GM19397 (cell line): Measurements from ENCODE around the gene CAMK4.

ENCODE experiments used
- ATAC-seq: cut with Tn5 transposase; IDR thresholded peaks from one replicate; pipeline ENCODE4 v1.9.1; 2021; ENCODE audit warnings: mild to moderate bottlenecking, moderate library complexity; ENCODE audit not compliant: unreplicated experiment

The CAMK4 gene

DNA sequence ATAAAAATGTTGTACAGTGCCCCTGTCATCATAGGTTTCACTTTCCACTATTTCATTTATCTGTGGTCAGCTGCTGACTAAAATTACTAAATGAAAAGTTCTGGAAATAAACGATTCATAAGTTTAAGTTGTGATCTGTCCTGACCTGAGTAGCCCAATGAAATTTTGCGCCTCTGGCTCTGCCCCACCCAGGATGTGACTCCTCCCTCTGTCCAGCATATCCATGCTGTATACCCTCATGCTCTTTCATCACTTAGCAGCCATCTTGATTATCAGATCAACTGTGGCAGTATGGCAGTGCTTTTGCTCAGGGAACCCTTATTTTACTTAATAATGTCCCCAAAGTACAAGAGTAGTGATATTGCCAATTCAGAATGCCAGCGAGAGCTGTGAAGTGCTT lies 190.9 kb downstream of the CAMK4 start:
- no peak for ATAC-seq

GRCh38 chr5:111422245-111422644 lies 198.1 kb downstream of the CAMK4 start:
- peak; percentile 69 for ATAC-seq

- ATAC-seq: no peak
Observed at GRCh38 chr5:111422747-111423720, 198.8 kb downstream of the CAMK4 start.

DNA sequence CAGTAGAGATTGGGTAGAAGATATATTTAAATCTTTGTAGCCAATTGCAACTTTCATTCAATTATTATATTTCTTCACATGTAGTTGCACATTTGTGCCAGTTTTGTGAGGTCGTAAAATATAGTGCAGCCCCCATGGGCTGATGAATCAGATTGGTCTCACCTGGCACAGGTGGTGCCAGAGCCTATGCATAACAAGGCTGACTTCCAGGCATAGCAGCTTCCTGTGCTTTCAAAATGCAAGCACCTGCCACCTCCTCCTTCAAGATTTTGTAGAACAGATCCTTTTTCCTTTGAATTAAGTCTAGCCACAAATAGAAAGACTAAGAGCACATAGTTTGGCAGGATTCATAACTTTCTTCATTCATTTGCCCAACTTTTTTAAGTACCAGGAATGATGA lies 201.0 kb downstream of the CAMK4 start:
- ATAC-seq: no peak

- ATAC-seq: no peak
Observed at GRCh38 chr5:111427762-111428161, 203.6 kb downstream of the CAMK4 start.

GRCh38 chr5:111432883-111433536 lies 208.8 kb downstream of the CAMK4 start:
- ATAC-seq: no peak

GRCh38 chr5:111434800-111435199 lies 210.6 kb downstream of the CAMK4 start:
- ATAC-seq: no peak

DNA sequence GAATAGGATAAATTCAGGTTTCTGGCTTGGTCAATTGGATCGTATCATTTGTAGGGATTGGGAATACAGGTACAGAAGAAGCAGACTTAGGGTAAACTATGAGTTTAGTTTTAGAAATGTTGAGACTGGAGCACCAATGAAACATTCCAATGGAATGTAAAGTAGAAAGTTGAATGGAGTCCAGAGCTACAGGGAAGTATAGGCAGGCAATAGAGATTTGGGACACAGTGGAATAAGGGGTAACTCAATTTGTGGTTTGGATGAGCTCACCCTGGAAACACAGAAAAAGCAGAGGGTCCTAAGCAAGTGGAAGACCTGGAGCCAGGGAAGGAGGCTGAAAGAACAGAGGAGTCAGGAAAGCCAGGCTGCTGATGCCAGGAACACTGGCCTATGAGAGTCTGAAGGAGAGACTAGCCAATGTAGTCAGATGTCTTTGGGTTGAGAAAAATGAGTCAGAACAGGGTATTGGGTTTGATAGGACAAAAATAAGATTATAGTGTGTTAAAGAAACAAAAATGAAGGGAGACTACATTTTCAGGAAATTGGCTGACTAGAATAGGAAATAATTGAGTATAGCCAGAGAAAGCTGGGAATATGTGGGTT lies 215.4 kb downstream of the CAMK4 start:
- ATAC-seq: no peak

DNA sequence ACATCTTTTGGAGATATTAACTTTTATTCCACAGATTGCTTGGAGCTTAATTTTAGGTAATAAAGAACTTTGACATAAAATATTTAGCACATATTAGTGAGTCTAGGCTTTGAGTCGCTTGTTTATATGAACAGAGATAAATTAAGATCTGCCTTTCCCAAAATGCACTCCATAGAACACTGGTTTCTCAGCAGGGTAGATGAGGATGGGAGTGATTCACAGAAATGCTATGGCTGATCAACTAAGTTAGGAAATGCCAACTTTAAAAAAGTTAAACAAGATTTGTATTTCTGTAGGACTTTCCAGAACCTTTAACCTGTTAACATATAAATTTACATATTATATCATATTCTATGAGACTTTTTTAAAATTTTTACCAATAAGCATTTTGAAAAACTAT lies 222.9 kb downstream of the CAMK4 start:
- no peak for ATAC-seq

DNA sequence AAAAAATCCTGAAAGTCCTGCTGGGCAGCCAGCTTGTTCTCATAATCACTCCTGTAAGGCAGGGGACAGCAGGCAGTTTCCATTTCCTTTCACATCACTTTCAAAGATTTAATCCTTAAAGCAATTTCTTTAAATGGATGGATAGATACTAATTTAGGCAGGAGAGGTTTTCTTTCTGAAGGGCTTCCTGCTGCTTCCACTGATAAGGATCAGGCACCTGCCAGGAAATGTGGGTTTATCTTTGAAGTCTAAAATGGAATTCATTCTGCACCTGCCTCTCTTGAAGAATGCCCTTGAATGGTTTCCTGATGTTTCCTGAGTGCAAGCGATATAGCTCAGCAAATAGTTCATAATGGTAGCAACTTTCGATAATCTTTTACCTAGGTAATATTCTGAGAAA lies 223.6 kb downstream of the CAMK4 start:
- ATAC-seq: no peak

DNA sequence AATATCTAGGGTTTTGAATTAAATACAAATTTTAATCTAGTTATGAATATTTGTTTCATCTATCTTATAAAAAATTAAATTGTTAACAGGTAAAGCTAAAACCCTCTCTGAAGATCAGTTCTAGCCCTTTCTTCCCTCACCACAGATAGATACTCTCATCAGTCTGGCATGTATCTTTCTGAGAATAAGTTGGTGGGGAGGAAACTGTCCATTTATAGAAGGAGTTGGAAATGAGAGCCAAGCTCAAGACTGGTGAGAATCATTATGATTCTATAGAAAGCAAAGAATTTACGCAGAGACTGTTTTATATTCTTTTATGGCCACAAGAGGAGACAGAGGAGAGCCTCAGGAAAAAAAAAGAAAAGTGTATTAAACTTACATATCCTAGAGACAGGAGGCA lies 229.1 kb downstream of the CAMK4 start:
- ATAC-seq: no peak

DNA sequence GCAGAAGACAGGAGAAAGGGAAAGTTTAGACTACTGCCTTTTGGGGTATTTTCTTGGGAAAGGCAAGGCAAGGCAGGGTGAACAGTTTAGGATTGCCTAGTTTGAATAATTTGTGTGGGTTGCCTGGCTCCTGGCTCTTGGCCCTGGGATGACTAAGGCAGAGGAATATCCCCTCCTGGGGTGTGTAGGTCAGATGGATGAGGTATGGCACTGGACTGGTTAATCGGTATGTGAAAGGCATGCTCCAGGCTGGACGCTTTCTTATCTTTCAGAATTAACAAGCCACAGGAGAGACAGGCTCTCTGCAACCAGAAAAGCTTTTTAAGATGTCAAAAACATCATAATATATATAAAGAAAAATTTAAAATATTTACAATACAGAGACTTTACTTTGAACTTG lies 229.6 kb downstream of the CAMK4 start:
- no peak for ATAC-seq

- no peak for ATAC-seq
Observed at GRCh38 chr5:111454198-111454622, 230.0 kb downstream of the CAMK4 start.

DNA sequence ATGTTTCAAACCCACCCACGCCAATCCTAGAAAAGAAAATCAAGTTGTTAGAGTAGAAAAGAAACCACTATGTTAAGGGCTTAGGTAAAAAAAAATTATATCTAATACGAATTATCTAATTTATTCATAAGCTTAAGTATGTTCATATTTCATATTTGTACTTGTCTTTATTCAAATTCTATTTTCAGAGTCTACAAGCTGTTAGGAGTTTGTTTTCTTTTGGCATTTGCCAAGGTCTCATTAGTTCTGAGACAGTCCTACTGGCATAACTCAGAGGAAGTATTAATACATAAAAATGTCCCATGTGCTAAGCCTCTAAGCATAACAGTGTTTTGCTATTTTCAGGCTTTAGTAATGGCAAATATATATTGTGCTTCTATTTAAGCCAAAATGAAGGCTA lies 230.6 kb downstream of the CAMK4 start:
- ATAC-seq: no peak

- no peak for ATAC-seq
Observed at GRCh38 chr5:111461255-111461671, 237.1 kb downstream of the CAMK4 start.

DNA sequence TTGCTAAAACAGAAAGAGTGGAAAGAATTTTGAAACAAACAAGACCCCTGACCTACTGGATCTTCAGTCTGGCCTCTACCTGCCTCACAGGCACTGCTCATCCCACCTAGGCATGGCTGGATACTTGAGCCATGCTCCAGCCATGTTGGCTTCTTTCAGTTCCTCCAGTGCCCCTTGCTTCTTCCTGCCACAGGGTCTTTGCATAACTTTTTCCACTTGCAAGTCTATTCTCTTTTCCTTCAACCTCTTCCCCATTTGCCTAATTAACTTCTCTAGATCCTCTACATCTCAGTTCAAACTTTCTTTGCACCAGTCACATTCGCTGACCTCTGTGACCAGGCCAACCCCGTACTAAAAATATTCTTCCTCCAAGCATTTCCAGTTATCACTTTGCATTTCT lies 237.8 kb downstream of the CAMK4 start:
- ATAC-seq: no peak

- ATAC-seq: no peak
Observed at GRCh38 chr5:111463311-111463710, 239.1 kb downstream of the CAMK4 start.

DNA sequence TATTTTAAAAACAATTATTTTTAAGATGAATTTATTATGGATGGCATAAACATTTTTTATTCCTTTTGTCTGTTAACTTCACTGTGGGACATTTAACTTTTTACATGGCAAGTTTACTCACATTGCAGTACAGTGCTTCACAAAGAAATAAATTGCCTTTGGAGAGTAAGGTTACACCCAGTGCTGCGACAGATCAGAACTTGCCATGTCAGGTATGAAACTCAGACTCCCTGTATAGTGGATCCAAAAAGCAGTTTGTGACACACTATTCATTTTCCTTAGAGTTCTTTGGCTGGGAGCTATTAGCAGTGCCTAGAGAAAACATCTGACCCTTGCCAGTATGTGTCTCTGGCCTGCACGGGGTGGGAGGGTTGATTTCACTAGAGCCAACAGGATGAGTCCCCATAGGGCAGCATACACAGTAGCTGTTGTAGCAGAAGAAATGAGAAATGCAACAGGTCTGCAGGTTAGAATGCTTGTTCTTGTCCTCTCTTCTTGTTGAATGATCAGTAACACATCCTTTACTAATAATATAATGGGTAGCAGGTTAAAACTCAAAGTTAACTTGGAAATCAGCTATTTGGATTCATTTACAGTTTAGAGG lies 245.2 kb downstream of the CAMK4 start:
- ATAC-seq: no peak

GRCh38 chr5:111469903-111470302 lies 245.7 kb downstream of the CAMK4 start:
- no peak for ATAC-seq

DNA sequence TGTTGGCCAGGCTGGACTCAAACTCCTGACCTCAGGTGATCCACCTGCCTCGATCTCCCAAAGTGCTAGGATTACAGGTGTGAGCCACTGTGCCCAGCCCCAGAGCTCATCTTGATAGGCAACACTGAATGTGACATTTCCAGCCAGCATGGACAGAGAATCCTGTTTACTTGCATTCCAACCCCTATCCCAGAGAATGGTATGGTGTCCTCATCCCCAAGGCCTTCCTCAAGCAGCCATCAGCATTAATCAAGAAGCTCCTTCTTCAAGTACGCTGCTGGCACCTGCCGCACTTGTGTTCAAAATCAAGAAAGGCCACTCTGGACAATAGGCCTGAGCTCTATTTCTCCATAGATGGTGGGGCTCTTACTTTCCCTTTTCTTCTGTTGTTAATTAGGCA lies 247.9 kb downstream of the CAMK4 start:
- peak; percentile 7 for ATAC-seq

GRCh38 chr5:111472579-111472978 lies 248.4 kb downstream of the CAMK4 start:
- ATAC-seq: peak; percentile 68
